Tibial nerve (tissue), 4 donors: ENCODE results near the gene CDC14B. TPM values are rescaled to one million over a fixed set of nuclear protein-coding genes. Genes with fewer than 3 reads are reported as not detected.
A peak's percentile ranks its signal among the peaks of the same experiment; 100 is the strongest.

Experiments used
- DNase-seq, 2 donors: peaks; one replicate each; pipeline ENCODE4 v3.0.0-alpha.2; 2019; ENCODE audit warnings: low spot score in 2 of 2
- H3K27ac ChIP-seq, 4 donors: fragments of 200-600 bp; sonication (generic) in 3 of 4; one replicate each; pipeline ENCODE4 v1.5.1; 2017 to 2019; ENCODE audit warnings: mild to moderate bottlenecking in 1 of 4
- H3K27me3 ChIP-seq, 2 donors: fragments of 200-600 bp; sonication (generic) in 1 of 2; one replicate each; pipeline versions ENCODE4 v1.5.1 to v1.6.0; 2017 to 2019
- H3K36me3 ChIP-seq, 3 donors: fragments of 200-600 bp; sonication (generic); one replicate each; pipeline ENCODE4 v1.5.1; 2018 to 2019
- H3K4me1 ChIP-seq, 4 donors: fragments of 200-600 bp; sonication (generic) in 3 of 4; one replicate each; pipeline ENCODE4 v1.5.1; 2017 to 2019
- H3K4me3 ChIP-seq, 4 donors: fragments of 200-600 bp; sonication (generic) in 3 of 4; one replicate each; pipeline ENCODE4 v1.5.1; 2017 to 2019; ENCODE audit warnings: mild to moderate bottlenecking in 1 of 4, moderate library complexity in 1 of 4
- H3K9me3 ChIP-seq, 4 donors: fragments of 200-600 bp; sonication (generic) in 3 of 4; one replicate each; pipeline ENCODE4 v1.5.1; 2017 to 2019
- CTCF ChIP-seq, 5 experiments: fragments of 200-600 bp in 3 of 5; fragments of 450-650 bp in 2 of 5; sonication (generic) in 3 of 5; IDR thresholded peaks; one replicate each; pipeline ENCODE4 v1.5.1; 2016 to 2019; ENCODE audit warnings: antibody characterized with exemption in 5 of 5, mild to moderate bottlenecking in 3 of 5, moderate library complexity in 2 of 5
- EP300 ChIP-seq, 2 donors: sonication (generic); formaldehyde crosslinking; IDR thresholded peaks; one replicate each; pipeline ENCODE4 v1.6.1; 2017; ENCODE audit warnings: antibody characterized with exemption in 2 of 2, mild to moderate bottlenecking in 1 of 2
- POLR2A ChIP-seq, 2 donors: fragments of 450-650 bp; IDR thresholded peaks; one replicate each; pipeline ENCODE4 v1.6.1; 2017; ENCODE audit warnings: antibody characterized with exemption in 2 of 2, mild to moderate bottlenecking in 2 of 2, moderate library complexity in 2 of 2
- WGBS, 2 donors: methylation state at CpG; one replicate each; pipeline ENCODE4 v1.1.5; 2018; 5-methylcytosine and 5-hydroxymethylcytosine counted together
- total RNA-seq, 4 donors: library from RNA; depleted of rRNA; stranded (reverse); fragments of >200 nt; gene quantifications; one replicate each; pipeline ENCODE4 v1.1.0, GENCODE V29; 2016

Gene CDC14B
- total RNA-seq, 4 donors from 2014 or later = 25.9 to 34.1 (median 27.6) TPM

- DNase-seq = peak; percentile 72
- Histone ChIP-seq H3K4me1 (peaks cover 0 to 30% (median 6%) of the 10 kb centered on the region in 4 donors), H3K36me3 (peaks cover 0 to 39% (median 0%) of the 10 kb centered on the region in 3 donors), H3K4me3 (peak overlapping the region; percentile 41 to 84 (median 63)), H3K9me3 (no peaks in the 10 kb centered on the region), H3K27ac (peak overlapping the region; percentile 93 to 100 (median 98)), H3K27me3 (no peaks in the 10 kb centered on the region)
- WGBS, 2 donors = 0% methylated on average over 8 to 42 of the region's 74 CpGs
- TF ChIP-seq CTCF (IDR thresholded peaks at IDR 0.05) (peak in 4 of 5 experiments; percentile 7 to 73 (median 46)), EP300 (IDR thresholded peaks at IDR 0.05) (peak; percentile 21 to 85), POLR2A (IDR thresholded peaks at IDR 0.05) (peak; percentile 29 to 64)
Measured at GRCh38 chr9:96654450-96655197, 35.0 kb upstream of the CDC14B start.

GRCh38 chr9:96651626-96652025 is 32.0 kb upstream of the CDC14B start:
- TF ChIP-seq CTCF (IDR thresholded peaks at IDR 0.05) (peak in 1 of 5 experiments; percentile 24), POLR2A (IDR thresholded peaks at IDR 0.05) (no peak)
- peaks cover 0 to 69% (median 0%) of the 10 kb centered on the region in 3 donors for H3K36me3 ChIP-seq
- H3K4me3 ChIP-seq = no peak overlapping the region
- peaks cover 0 to 23% (median 6%) of the 10 kb centered on the region in 4 donors for H3K4me1 ChIP-seq
- no peaks in the 10 kb centered on the region for H3K27me3 ChIP-seq
- no peaks in the 10 kb centered on the region for H3K9me3 ChIP-seq
- no peak for DNase-seq
- no peak overlapping the region for H3K27ac ChIP-seq

- no peaks in the 10 kb centered on the region for H3K9me3 ChIP-seq
- H3K27ac ChIP-seq = no peak overlapping the region
- peaks cover 0 to 14% (median 6%) of the 10 kb centered on the region in 4 donors for H3K4me1 ChIP-seq
- H3K36me3 ChIP-seq = peaks cover 0 to 88% (median 0%) of the 10 kb centered on the region in 3 donors
- no peak for DNase-seq
- H3K4me3 ChIP-seq = no peak overlapping the region
- TF ChIP-seq CTCF (IDR thresholded peaks at IDR 0.05) (no peak), EP300 (IDR thresholded peaks at IDR 0.05) (no peak), POLR2A (IDR thresholded peaks at IDR 0.05) (no peak)
- no peaks in the 10 kb centered on the region for H3K27me3 ChIP-seq
- WGBS, 2 donors = 83 to 96% methylated on average over 1 of the region's 1 CpG
Measured at GRCh38 chr9:96649620-96650324, 30.1 kb upstream of the CDC14B start.

GRCh38 chr9:96646081-96646991 is 26.7 kb upstream of the CDC14B start:
- TF ChIP-seq CTCF (IDR thresholded peaks at IDR 0.05) (no peak), EP300 (IDR thresholded peaks at IDR 0.05) (peak in 1 of 2 donors; percentile 57), POLR2A (IDR thresholded peaks at IDR 0.05) (no peak)
- Histone ChIP-seq H3K27me3 (no peaks in the 10 kb centered on the region), H3K4me1 (no peaks in the 10 kb centered on the region), H3K4me3 (no peak overlapping the region), H3K36me3 (peaks cover 0 to 96% (median 0%) of the 10 kb centered on the region in 3 donors), H3K27ac (peak overlapping the region in 2 of 4 donors; percentile 54 to 68), H3K9me3 (no peaks in the 10 kb centered on the region)
- DNase-seq = peak in 1 of 2 donors; percentile 14
- WGBS, 2 donors = 75 to 80% methylated on average over 13 of the region's 13 CpGs
